MCF 10A (cell line): Measurements from ENCODE around the gene FAM181B. TPM values are rescaled to one million over a fixed set of nuclear protein-coding genes. Genes with fewer than 3 reads are reported as not detected.
A peak's percentile ranks its signal among the peaks of the same experiment; 100 is the strongest.

ENCODE experiments used
- BruUV-seq: library from RNA; stranded (reverse); fragments of 400-500 nt; replicated peaks from 2 replicates; lab custom pipeline; 2021; lab: Mats Ljungman, UMichigan
- CTCF ChIA-PET: fragments of 300-600 bp; sonication (Branson Sonifier 250); formaldehyde crosslinking; extraction: SDS; loops from one replicate; lab custom pipeline; 2021; ENCODE audit warnings: antibody characterized with exemption, inconsistent platforms; lab: Yijun Ruan, JAX
- POLR2A ChIA-PET: fragments of 300-600, 350-650 bp; sonication (Branson Sonifier 250); formaldehyde crosslinking; extraction: SDS; loops from one replicate; lab custom pipeline; 2020; ENCODE audit warnings: antibody characterized with exemption, inconsistent platforms; lab: Yijun Ruan, JAX
- DNase-seq: peaks from one replicate; pipeline ENCODE4 v3.0.0-alpha.2; 2018; ENCODE audit not compliant: unreplicated experiment
- H3K27ac Mint-ChIP-seq: one replicate; pipeline ENCODE4 v1.8.0; 2022; ENCODE audit warnings: mild to moderate bottlenecking, low read depth, mixed read lengths; ENCODE audit not compliant: unreplicated experiment
- H3K27me3 Mint-ChIP-seq: one replicate; pipeline ENCODE4 v1.8.0; 2022; ENCODE audit warnings: mixed read lengths; ENCODE audit not compliant: insufficient read depth, unreplicated experiment
- H3K36me3 Mint-ChIP-seq: one replicate; pipeline ENCODE4 v1.8.0; 2022; ENCODE audit warnings: mild to moderate bottlenecking, moderate library complexity, mixed read lengths; ENCODE audit not compliant: insufficient read depth, unreplicated experiment
- H3K4me1 Mint-ChIP-seq: one replicate; pipeline ENCODE4 v1.8.0; 2022; ENCODE audit warnings: mixed read lengths; ENCODE audit not compliant: insufficient read depth, unreplicated experiment
- H3K4me3 Mint-ChIP-seq: one replicate; pipeline ENCODE4 v1.8.0; 2022; ENCODE audit warnings: mild to moderate bottlenecking, moderate library complexity, mixed read lengths; ENCODE audit not compliant: unreplicated experiment
- H3K9me3 Mint-ChIP-seq: one replicate; pipeline ENCODE4 v1.8.0; 2022; ENCODE audit warnings: mixed read lengths; ENCODE audit not compliant: unreplicated experiment
- CTCF ChIP-seq: fragments of 200-600 bp; IDR thresholded peaks from one replicate; pipeline ENCODE4 v1.8.0; 2022; ENCODE audit warnings: antibody characterized with exemption, mild to moderate bottlenecking; ENCODE audit not compliant: unreplicated experiment
- intact Hi-C: fragments of 100-400 bp; cut with micrococcal nuclease; formaldehyde crosslinking; loops from 2 replicates; pipeline ENCODE4 v1.14.1; 2022
- total RNA-seq: library from RNA; stranded (reverse); gene quantifications from 2 replicates; pipeline ENCODE4 v1.2.3, GENCODE V29; 2022

FAM181B gene
- total RNA-seq, 1 experiment from 2014 or later: not detected

DNA sequence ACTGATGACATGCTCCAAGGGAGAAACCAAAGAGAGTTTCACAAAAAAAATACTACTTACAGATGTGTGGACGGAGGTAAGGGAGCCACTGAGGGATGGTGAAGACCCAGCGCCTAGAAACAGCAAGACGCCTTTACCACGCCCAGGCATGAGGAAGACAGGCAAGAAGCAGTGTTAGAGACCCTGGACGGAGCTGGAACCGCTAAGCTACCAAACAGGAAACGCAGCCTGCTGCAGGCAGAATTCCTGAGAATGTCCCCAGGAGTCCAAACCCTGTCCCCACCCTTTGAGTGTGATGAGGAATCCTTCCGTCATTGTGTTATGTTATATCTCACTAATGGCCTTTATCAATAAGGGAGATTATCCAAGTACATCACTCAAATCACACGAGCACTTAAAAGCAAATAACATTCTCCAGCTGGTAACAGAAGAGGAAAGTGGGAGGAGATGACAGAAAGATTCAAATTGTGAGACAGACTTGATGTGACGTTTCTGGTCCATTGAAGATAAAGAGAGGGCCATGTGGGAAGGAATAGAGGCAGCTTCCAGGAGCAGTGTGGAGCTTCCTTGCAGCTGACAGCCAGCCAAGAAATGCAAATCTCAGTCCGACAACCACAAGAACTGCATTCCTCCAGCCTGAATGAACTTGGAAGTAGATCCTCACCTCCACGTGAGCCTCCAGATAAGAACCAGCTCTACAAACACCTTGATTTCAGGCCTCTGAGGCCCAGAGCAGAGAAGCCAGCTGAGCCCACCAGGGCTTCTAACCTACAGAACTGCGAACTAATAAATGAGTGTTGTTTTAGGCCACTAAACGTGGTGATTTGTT, 19.1 kb downstream of the FAM181B start:
- no TSS peak for BruUV-seq
- CTCF ChIA-PET: interaction anchor here (0.5 to 2.7 kb wide), 11 partner anchors 11 to 1105 kb away, joined by 3 to 13 read pairs (median 4); no protein-coding TSS in a partner anchor
- Mint-ChIP-seq H3K27me3 (no peaks in the 10 kb centered on the region), H3K27ac (no peak overlapping the region), H3K36me3 (no peaks in the 10 kb centered on the region), H3K9me3 (no peaks in the 10 kb centered on the region), H3K4me1 (no peaks in the 10 kb centered on the region), H3K4me3 (no peak overlapping the region)
- POLR2A ChIA-PET: interaction anchor here (0.8 kb wide), 1 partner anchor 337 kb away, joined by 3 read pairs; no protein-coding TSS in a partner anchor
- intact Hi-C loops: no loop called here
- TF ChIP-seq CTCF: no peak
- no peak for DNase-seq

DNA sequence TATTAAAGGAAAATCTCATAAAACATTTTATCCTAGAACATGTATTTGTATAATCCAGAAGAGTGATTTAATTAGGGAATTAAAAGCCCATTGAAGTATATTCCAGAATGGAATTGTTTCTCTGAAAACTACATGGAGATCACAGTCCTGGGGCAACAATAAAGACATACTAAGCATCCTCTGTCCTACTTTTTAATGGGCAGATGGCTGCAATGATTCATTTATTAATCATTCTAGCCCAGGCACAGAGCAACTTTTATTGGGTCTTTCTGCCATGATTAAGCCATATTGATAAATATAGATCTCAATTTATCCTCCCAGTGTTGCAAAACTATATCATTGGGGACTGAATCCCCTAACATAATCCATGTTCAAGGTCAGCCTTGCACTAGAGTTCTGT, 22.0 kb downstream of the FAM181B start:
- no peak for TF ChIP-seq CTCF
- intact Hi-C loops: no loop called here
- H3K4me1 Mint-ChIP-seq: no peaks in the 10 kb centered on the region
- no peak for DNase-seq
- ChIA-PET POLR2A (no interaction called here), CTCF (interaction anchor here (1.5 to 1.8 kb wide), 2 partner anchors 10 to 16 kb away, joined by 6 to 10 read pairs; no protein-coding TSS in a partner anchor)
- peaks cover 7% of the 10 kb centered on the region for H3K27me3 Mint-ChIP-seq
- no TSS peak for BruUV-seq
- no peak overlapping the region for H3K4me3 Mint-ChIP-seq
- H3K36me3 Mint-ChIP-seq: no peaks in the 10 kb centered on the region
- no peaks in the 10 kb centered on the region for H3K9me3 Mint-ChIP-seq
- H3K27ac Mint-ChIP-seq: no peak overlapping the region

- POLR2A ChIA-PET: no interaction called here
- no peak overlapping the region for H3K27ac Mint-ChIP-seq
- H3K36me3 Mint-ChIP-seq: no peaks in the 10 kb centered on the region
- intact Hi-C loops: no loop called here
- H3K27me3 Mint-ChIP-seq: peaks cover 58% of the 10 kb centered on the region
- CTCF ChIA-PET: interaction anchor here (0.6 to 1.5 kb wide), 5 partner anchors 11 to 1845 kb away, joined by 3 to 10 read pairs (median 4); no protein-coding TSS in a partner anchor
- no TSS peak for BruUV-seq
- H3K9me3 Mint-ChIP-seq: no peaks in the 10 kb centered on the region
- H3K4me3 Mint-ChIP-seq: no peak overlapping the region
- TF ChIP-seq CTCF: no peak
- DNase-seq: peak; percentile 22
- no peaks in the 10 kb centered on the region for H3K4me1 Mint-ChIP-seq
Observed at GRCh38 chr11:82703796-82704195, 29.9 kb downstream of the FAM181B start.

DNA sequence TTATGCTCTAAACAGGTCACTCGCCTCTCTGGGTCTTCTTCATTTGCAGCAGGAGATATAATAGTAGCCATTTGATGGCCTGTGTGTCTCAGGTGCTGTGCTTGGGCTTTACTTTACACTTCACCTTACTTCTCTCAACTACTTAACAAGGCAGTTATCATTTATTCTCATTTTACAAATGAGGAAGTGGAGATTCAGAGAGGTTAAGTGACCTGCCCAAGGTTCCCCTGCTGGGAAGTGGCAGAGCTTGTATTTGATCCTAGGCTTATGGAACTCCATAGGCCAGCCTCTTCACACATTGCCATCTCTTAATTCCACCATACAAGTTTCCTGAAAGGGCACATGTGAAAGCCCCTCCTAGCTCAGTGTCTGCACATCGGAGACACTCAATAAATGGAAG, 30.4 kb downstream of the FAM181B start:
- BruUV-seq: no TSS peak

More for the DNA sequence above, 30.4 kb downstream of the FAM181B start:
- no peak for TF ChIP-seq CTCF
- H3K27me3 Mint-ChIP-seq: peaks cover 58% of the 10 kb centered on the region
- no peak overlapping the region for H3K27ac Mint-ChIP-seq
- no peaks in the 10 kb centered on the region for H3K9me3 Mint-ChIP-seq
- H3K36me3 Mint-ChIP-seq: no peaks in the 10 kb centered on the region
- POLR2A ChIA-PET: no interaction called here
- CTCF ChIA-PET: interaction anchor here (0.6 to 2.4 kb wide), 7 partner anchors 8 to 1118 kb away, joined by 3 to 10 read pairs (median 3); no protein-coding TSS in a partner anchor
- H3K4me1 Mint-ChIP-seq: no peaks in the 10 kb centered on the region
- DNase-seq: no peak
- no peak overlapping the region for H3K4me3 Mint-ChIP-seq
- intact Hi-C loops: no loop called here
